GM23248 (cell line): ENCODE measurements around the gene KCNS3.

Experiments used
- EZH2 ChIP-seq: fragments of 200-600 bp; sonication (generic); IDR thresholded peaks from 2 replicates; pipeline ENCODE4 v1.6.1; 2018; ENCODE audit warnings: antibody characterized with exemption, mild to moderate bottlenecking; ENCODE audit not compliant: insufficient read depth, poor library complexity, severe bottlenecking
- EZH2phosphoT487 ChIP-seq: fragments of 200-600 bp; sonication (generic); IDR thresholded peaks from 2 replicates; pipeline ENCODE4 v1.6.1; 2018; ENCODE audit warnings: antibody characterized with exemption, moderate library complexity, mild to moderate bottlenecking, low read depth; ENCODE audit not compliant: insufficient read depth

DNA sequence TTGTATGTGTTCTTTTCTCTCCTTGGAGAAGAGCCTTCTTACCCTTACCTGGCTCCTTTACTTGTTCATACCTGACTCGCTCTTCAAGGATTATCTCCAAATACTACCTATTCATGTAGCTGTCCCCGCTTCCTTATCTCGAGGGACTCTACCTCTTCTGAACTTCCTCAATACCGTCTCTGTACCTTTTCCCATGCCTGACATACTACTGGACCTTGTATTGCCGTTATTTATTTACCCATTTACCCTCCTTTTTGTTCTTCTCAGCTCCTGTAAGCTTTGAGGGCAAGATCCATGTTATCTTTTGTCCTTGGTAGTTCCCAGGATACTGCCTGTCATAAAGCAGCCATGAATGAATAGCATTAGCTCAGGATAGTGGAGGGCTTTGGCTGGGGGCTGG, 32.5 kb downstream of the KCNS3 start:
- no peak for TF ChIP-seq EZH2phosphoT487
- no peak for TF ChIP-seq EZH2
